ENCODE measurements around the gene RNF34. TPM values are rescaled to one million over a fixed set of nuclear protein-coding genes. Genes with fewer than 3 reads are reported as not detected.
"Not testable (repeated sequence)": the region's sequence is repeated elsewhere in the genome, so short reads cannot be mapped to it uniquely, and the experiment has no call there.

Gene RNF34
- total RNA-seq, 2 donors from 2014 or later = 21.4 to 23.5 TPM

GRCh38 chr12:121379945-121380344 is 20.0 kb upstream of the RNF34 start:
- intact Hi-C loops (cut with DNase I) = no loop called here
- ATAC-seq (no peak), DNase-seq (no peak)

DNA sequence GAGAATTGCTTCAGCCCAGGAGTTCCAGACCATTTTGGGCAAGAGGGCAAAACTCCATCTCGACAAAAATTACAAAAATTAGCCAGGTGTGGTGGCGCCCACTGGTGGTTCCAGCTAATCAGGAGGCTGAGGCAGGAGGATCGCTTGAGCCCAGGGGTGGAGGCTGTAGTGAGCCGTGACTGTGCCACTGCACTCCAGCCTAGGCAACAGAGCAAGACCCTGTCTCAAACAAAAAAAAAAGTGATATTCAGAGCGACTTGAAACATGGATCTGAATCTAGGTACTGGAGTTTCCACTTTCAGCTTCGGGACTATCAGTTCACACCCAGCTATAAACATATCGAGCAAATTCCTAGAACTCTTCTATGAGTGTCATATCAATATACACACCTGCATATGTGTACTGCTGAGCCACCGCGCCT is 16.3 kb upstream of the RNF34 start:
- DNase-seq (no peak), ATAC-seq (no peak)
- intact Hi-C loops (cut with DNase I) = no loop called here

- intact Hi-C loops (cut with DNase I); ATAC-seq; DNase-seq: not testable (repeated sequence)
Observed at GRCh38 chr12:121384891-121385290, 15.0 kb upstream of the RNF34 start.

DNA sequence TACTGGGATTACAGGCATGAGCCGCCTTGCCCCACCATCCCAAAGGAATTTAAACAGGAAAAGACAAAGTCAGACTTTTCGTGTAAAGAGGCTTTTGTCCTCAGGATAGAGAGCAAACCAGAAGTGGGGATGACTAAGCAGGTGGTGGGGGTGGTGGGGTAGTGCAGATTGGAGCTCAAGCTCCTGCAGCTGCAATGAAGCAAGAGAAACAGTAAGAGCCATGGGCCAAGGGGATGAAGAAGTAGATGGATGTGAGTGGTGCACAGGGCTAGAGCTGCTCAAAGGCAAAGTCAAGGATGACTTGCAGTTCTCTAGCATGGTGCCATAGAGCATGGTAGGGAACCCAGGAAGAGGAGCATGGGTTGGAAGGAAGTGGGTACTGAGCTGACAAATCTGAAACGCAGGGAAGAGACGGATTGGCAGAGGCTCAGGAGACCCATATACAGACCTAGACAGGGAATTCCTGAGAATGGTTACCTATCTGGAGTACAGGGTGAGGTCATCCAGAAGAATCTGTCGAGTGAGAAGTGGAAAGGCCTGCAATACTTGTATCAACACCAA is 11.4 kb upstream of the RNF34 start:
- ATAC-seq (no peak), DNase-seq (no peak)
- intact Hi-C loops (cut with DNase I) = no loop called here

DNA sequence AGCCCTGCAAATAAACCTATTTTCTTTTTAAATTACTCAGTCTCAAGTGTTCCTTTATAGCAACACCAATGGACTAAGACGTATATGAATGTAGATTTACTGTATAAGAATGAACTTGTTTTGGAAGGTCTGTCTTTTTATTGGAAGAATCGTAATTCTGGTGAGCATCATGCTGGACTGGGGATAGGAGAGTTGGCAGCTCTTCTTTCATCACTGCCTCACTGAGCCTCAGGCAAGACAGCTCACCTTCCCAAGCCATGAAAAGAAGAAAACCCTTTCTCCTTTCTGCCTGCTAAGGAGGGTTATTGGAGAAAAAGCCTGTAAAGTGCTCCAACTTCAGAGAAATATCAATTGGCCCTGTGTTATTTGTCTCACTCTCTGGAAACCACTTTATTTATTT is 9.1 kb upstream of the RNF34 start:
- ATAC-seq (no peak), DNase-seq (no peak)
- intact Hi-C loops (cut with DNase I) = no loop called here

DNA sequence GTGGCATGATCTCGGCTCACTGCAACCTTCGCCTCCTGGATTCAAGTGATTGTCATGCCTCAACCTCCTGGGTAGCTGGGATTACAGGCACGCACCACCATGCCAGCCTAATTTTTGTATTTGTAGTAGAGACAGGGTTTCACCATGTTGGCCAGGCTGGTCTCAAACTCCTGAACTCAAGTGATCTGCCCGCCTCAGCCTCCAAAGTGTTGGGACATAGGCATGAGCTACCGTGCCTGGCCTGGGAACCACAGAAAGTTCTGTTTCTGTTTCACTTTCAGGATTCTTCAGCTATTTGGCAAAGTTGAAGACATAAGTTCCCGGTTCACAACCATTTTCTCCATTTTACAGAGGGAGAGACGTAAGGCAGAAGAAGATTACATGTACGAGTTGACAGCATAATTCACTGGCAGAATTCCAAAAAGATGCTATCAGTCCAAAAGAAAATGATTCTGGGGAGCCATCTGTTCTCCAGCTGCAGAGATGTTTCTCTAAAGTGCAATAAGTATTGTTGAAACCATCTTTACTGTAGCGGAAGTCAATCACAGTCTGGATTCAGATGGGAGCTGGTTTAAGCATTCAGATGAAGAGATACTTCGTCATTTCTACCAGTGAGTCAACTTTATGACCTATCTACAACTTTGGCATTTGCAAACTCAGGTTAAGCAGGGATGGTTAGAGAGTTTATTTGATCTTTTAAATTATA is 8.1 kb upstream of the RNF34 start:
- peak; percentile 33 to 38 for ATAC-seq

GRCh38 chr12:121392325-121392716 is 7.6 kb upstream of the RNF34 start:
- intact Hi-C loops (cut with DNase I) = no loop called here
- ATAC-seq (no peak), DNase-seq (no peak)

More for the DNA sequence above, 8.1 kb upstream of the RNF34 start:
- intact Hi-C loops (cut with DNase I) = no loop called here
- no peak for DNase-seq

DNA sequence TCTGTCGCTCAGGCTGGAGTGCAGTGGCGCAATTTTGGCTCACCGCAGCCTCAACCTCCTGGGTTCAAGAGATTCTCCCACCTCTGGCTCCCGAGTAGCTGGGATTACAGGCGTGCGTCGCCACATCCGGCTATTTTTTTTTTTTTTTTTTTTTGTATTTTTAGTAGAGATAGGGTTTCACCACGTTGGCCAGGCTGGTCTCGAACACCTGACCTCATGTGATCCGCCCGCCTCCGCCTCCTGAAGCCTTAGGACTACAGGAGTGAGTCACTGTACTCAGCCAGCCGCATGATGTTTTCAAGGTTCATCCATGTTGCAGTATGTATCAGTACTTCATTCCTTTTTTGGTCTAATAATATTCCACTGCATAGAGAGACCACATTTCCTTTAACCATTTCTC is 2.4 kb upstream of the RNF34 start:
- ATAC-seq (no peak), DNase-seq (no peak)
- intact Hi-C loops (cut with DNase I) = no loop called here

- ATAC-seq (no peak), DNase-seq (no peak)
- intact Hi-C loops (cut with DNase I) = loop anchor here in 1 of 2 donors (2.0 kb wide), 1 partner anchor 46 kb away; the partner anchor contains the start of gene ANAPC5
Observed at GRCh38 chr12:121398355-121398754, 1.6 kb upstream of the RNF34 start.

DNA sequence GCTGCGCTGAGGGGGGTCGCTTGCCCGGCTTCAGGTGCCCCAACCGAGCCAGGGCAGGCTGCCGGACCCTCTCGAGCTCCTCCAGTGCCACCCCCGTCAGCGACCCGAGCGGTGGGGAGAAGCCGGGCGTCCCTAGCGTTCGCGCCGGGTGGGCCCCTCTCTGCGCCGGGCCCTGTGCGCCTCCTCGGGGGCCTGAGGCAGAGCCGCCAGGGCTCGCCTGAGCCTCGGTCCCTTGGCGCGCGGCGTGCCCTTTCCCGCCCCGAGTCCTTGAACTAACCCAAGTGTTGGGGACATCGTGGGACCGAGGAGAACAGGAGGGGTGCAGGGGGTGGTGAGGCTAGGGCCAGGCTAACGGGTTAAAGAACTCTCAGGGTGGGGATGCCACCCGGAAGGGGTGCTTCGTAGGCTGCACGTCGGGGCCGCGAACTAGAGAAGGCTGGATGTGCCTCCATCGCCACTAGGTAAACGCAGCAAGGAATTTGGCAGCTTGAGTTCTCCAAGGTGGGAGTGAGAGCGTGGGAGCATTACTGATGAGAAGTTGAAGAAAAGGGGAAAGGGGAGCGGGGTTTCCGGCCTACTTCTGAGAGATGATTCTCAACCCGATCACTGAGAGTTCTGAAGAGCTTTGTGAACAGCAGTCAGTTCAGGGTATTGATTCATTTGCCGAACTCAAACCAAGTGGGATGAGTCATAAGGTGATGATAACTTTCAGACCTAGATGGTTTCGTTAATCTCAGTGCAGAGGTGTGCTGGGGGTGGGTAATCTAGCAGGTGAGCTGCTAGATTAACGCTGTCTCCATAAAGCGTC is 618 bp downstream of the RNF34 start:
- intact Hi-C loops (cut with DNase I) = no loop called here
- ATAC-seq (peak; percentile 50 to 71), DNase-seq (peak; percentile 43)

DNA sequence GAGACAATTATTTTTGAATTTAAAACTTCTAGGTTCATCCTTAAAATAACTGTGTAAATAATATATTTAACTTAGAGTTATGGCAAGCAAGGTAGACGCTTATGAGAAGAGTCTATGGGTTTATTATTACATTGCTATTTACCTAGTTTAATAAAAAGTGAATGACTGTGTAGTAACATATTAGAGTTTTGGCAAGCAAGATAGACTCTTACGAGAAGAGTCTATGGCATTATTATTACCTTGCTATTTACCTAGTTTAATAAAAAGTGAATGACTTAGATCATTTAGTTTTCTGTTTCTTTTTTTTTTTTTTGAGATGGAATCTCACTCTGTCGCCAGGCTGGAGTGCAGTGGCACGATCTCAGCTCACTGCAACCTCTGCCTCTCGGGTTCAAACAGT is 3.8 kb downstream of the RNF34 start:
- no peak for DNase-seq
- no peak for ATAC-seq
- intact Hi-C loops (cut with DNase I) = no loop called here

GRCh38 chr12:121404734-121405133 is 4.8 kb downstream of the RNF34 start:
- ATAC-seq (no peak), DNase-seq (no peak)
- intact Hi-C loops (cut with DNase I) = no loop called here

GRCh38 chr12:121405211-121405610 is 5.3 kb downstream of the RNF34 start:
- no peak for DNase-seq
- intact Hi-C loops (cut with DNase I) = no loop called here

GRCh38 chr12:121413917-121414316 is 14.0 kb downstream of the RNF34 start:
- ATAC-seq (no peak), DNase-seq (no peak)
- intact Hi-C loops (cut with DNase I) = no loop called here

More at GRCh38 chr12:121405211-121405610, 5.3 kb downstream of the RNF34 start:
- no peak for ATAC-seq

GRCh38 chr12:121417847-121418246 is 17.9 kb downstream of the RNF34 start:
- peak in 1 of 2 donors; percentile 43 for ATAC-seq

DNA sequence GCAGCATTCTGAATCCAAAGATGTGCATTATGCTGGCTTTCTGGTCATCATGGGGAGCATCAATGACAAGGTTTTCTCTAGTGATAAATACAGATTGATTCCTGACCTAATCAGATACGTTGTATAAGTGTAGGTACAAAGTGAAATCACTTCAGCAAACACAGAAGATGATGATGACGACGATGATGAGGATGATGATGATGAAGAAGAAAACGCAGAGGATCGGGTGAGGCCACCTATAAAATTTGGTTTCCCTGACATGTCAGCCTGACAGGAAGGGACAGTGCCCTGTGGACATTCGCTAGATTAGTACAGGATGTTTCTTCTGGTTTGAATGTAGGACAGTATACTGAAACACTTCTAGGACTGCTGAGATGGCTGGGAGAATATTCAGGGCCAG is 20.2 kb downstream of the RNF34 start:
- intact Hi-C loops (cut with DNase I) = no loop called here
- ATAC-seq = no peak
- DNase-seq = no peak

More at GRCh38 chr12:121417847-121418246, 17.9 kb downstream of the RNF34 start:
- no peak for DNase-seq
- intact Hi-C loops (cut with DNase I) = no loop called here

DNA sequence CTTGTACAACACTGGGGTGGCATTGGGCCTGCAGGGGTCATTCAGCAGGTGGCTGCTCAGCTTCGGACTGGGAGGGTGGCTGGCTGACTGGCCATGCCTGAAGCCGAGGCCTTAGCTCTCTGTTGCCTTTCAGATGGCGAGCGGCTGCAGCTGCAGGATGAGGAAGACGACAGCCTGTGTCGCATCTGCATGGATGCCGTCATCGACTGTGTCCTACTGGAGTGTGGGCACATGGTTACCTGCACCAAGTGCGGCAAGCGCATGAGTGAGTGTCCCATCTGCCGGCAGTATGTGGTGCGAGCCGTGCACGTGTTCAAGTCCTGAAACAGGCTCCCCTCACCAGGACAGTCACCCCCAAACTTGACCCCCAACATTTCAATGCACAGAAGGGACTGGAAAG is 23.3 kb downstream of the RNF34 start:
- no peak for ATAC-seq
- intact Hi-C loops (cut with DNase I) = no loop called here
- no peak for DNase-seq

GRCh38 chr12:121423682-121424623 is 24.0 kb downstream of the RNF34 start:
- ATAC-seq (peak; percentile 77 to 78), DNase-seq (peak; percentile 57)
- intact Hi-C loops (cut with DNase I) = no loop called here

DNA sequence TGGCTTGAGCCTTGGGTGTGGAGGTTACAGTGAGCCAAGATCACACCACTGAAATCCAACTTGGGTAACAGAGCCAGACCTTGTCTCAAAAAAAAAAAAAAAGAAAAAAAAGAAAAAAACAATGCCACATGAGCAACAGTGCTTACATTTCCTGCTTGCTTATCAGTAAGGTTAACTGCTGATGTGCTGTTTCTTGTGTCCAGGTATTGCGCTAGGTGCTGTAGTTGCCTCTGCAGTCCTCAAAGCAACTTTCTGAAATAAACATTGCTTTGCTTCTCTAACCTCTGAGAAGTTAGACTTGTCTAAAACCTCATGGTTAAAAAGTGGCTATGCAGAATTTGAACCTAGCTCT is 24.7 kb downstream of the RNF34 start:
- DNase-seq (no peak), ATAC-seq (no peak)
- intact Hi-C loops (cut with DNase I) = no loop called here
